ENCODE results near the gene DMBT1. TPM values are rescaled to one million over a fixed set of nuclear protein-coding genes. Genes with fewer than 3 reads are reported as not detected.

Gene DMBT1
- total and polyA plus RNA-seq, 10 of the 15 experiments (the other 5 are each of a cell fraction or from before 2014, with no cell fraction given), result under 0.01 to 0.13 (median 0.03) TPM; not detected in 5

- intact Hi-C loops (cut with micrococcal nuclease; ENCODE audit: unreplicated experiment), result no loop called here
- H3K4me2 ChIP-seq (ENCODE audit: control insufficient read depth, insufficient read depth), result no peak overlapping the region
- ChIA-PET SMC1A (ENCODE audit: uncharacterized antibody, unreplicated experiment) (no interaction called here), RAD21 (ENCODE audit: unreplicated experiment) (no interaction called here), CTCF (no interaction called here), POLR2A (no interaction called here)
- BruUV-seq (replicated peaks), result no TSS peak
- H3K36me3 ChIP-seq (ENCODE audit: control insufficient read depth in 2 of 2, insufficient read depth in 2 of 2, low read length in 1 of 2), result no peaks in the 10 kb centered on the region
- H3K79me2 ChIP-seq (ENCODE audit: control insufficient read depth, insufficient read depth, low read length), result no peaks in the 10 kb centered on the region
- H3K27ac ChIP-seq (ENCODE audit: control insufficient read depth, insufficient read depth), result no peak overlapping the region
- H3K4me1 ChIP-seq (ENCODE audit: control insufficient read depth, insufficient read depth, low read length), result no peaks in the 10 kb centered on the region
- in situ Hi-C loops (cut with MboI), result no loop called here
- TF ChIP-seq NFYB (IDR thresholded peaks at IDR 0.05; ENCODE audit: insufficient read depth, low read depth, low read length) (no peak), GABPA (IDR thresholded peaks at IDR 0.05; ENCODE audit: low read depth) (no peak), ZBTB33 (IDR thresholded peaks at IDR 0.05) (no peak), BRCA1 (IDR thresholded peaks at IDR 0.05; ENCODE audit: low read depth, low read length) (no peak), STAT3 (IDR thresholded peaks at IDR 0.05; ENCODE audit: low read depth, low read length) (no peak), ZNF207 (IDR thresholded peaks at IDR 0.05; ENCODE audit: borderline replicate concordance) (no peak), PRDM15 (CRISPR knock-in tag; IDR thresholded peaks at IDR 0.05) (no peak), IKZF2 (IDR thresholded peaks at IDR 0.05) (no peak), NBN (IDR thresholded peaks at IDR 0.05) (no peak), ZNF687 (IDR thresholded peaks at IDR 0.05) (no peak)
- no peak for ATAC-seq
- H2AFZ ChIP-seq (ENCODE audit: control insufficient read depth, low read depth, low read length), result no peak overlapping the region
- no peak overlapping the region for H3K9ac ChIP-seq (ENCODE audit: control insufficient read depth, insufficient read depth, low read length)
- no peak for FAIRE-seq
- no peak for DNase-seq (ENCODE audit: low read depth, low spot score)
- H3K4me3 ChIP-seq, result no peak overlapping the region
- no peaks in the 10 kb centered on the region; a peak in 1 of 4 replicates for H3K27me3 ChIP-seq (replicated peaks in 1 of 2; ENCODE audit: control insufficient read depth in 2 of 2, insufficient read depth in 2 of 2, low read length in 1 of 2)
- 14% methylated on average over 2 of the region's 2 CpGs for WGBS (ENCODE audit: insufficient coverage, insufficient replicate concordance, low lambda C conversion rate, missing lambda C conversion rate)
- no peaks in the 10 kb centered on the region for H3K9me3 ChIP-seq (replicated peaks; ENCODE audit: control insufficient read depth, insufficient read depth, low read length)
- H4K20me1 ChIP-seq (ENCODE audit: control insufficient read depth, insufficient read depth), result no peaks in the 10 kb centered on the region
These were observed 10.9 kb upstream of the DMBT1 start for GRCh38 chr10:122549636-122550035.

Data from GM12878 (cell line).